HCEC 1CT (cell line): Measurements from ENCODE around the gene JMJD6.
"Not testable (repeated sequence)": the region's sequence is repeated elsewhere in the genome, so short reads cannot be mapped to it uniquely, and the experiment has no call there.

Source experiments
- DNase-seq: peaks from one replicate; pipeline ENCODE4 v3.0.0-alpha.2; 2017

Gene JMJD6

GRCh38 chr17:76715496-76715830 lies 10.9 kb downstream of the JMJD6 start:
- DNase-seq, result no peak

- no peak for DNase-seq
These were observed 11.4 kb downstream of the JMJD6 start for GRCh38 chr17:76714822-76715495.

- DNase-seq, result no peak
These were observed 12.1 kb downstream of the JMJD6 start for GRCh38 chr17:76714336-76714735.

- DNase-seq, result no peak
These were observed 12.6 kb downstream of the JMJD6 start for GRCh38 chr17:76713765-76714164.

- not testable (repeated sequence) for DNase-seq
These were observed 14.1 kb downstream of the JMJD6 start for GRCh38 chr17:76712321-76712720.

GRCh38 chr17:76710863-76711611 lies 15.4 kb downstream of the JMJD6 start, which contains the start of gene MXRA7:
Gene MXRA7 (minus strand): TSS chr17:76710965. CDS start chr17:76710946, 19 bp downstream.
- peak; percentile 62 for DNase-seq

GRCh38 chr17:76709951-76710862 lies 16.2 kb downstream of the JMJD6 start:
- not testable (repeated sequence) for DNase-seq

- DNase-seq, result peak; percentile 97
These were observed 17.1 kb downstream of the JMJD6 start for GRCh38 chr17:76709077-76709950.

GRCh38 chr17:76707985-76708807 lies 18.2 kb downstream of the JMJD6 start:
- DNase-seq, result no peak

- DNase-seq, result no peak
These were observed 19.6 kb downstream of the JMJD6 start for GRCh38 chr17:76706817-76707216.

- DNase-seq, result no peak
These were observed 21.6 kb downstream of the JMJD6 start for GRCh38 chr17:76704805-76705204.

- no peak for DNase-seq
These were observed 23.3 kb downstream of the JMJD6 start for GRCh38 chr17:76702941-76703637.

- no peak for DNase-seq
These were observed 24.3 kb downstream of the JMJD6 start for GRCh38 chr17:76702076-76702475.

GRCh38 chr17:76701471-76701967 lies 24.9 kb downstream of the JMJD6 start:
- no peak for DNase-seq

- DNase-seq, result peak; percentile 77
These were observed 25.6 kb downstream of the JMJD6 start for GRCh38 chr17:76700617-76701470.

- no peak for DNase-seq
These were observed 26.2 kb downstream of the JMJD6 start for GRCh38 chr17:76700270-76700616.

GRCh38 chr17:76698466-76698977 lies 27.9 kb downstream of the JMJD6 start:
- DNase-seq, result not testable (repeated sequence)

- DNase-seq, result no peak
These were observed 28.5 kb downstream of the JMJD6 start for GRCh38 chr17:76697702-76698465.
